NAMALWA (cell line): Measurements from ENCODE around the gene PLA2G12B.

ENCODE experiments used
- DNase-seq: peaks from one replicate; pipeline ENCODE4 v3.0.0-alpha.2; 2015; ENCODE audit warnings: low spot score

The PLA2G12B gene

GRCh38 chr10:72890086-72890485 lies 64.5 kb downstream of the PLA2G12B start:
- DNase-seq, result no peak

- no peak for DNase-seq
Measured at GRCh38 chr10:72889391-72889831, 65.2 kb downstream of the PLA2G12B start.

- DNase-seq, result no peak
Measured at GRCh38 chr10:72888151-72888638, 66.4 kb downstream of the PLA2G12B start.

- no peak for DNase-seq
Measured at GRCh38 chr10:72887043-72887442, 67.6 kb downstream of the PLA2G12B start.

GRCh38 chr10:72886621-72887020 lies 68.0 kb downstream of the PLA2G12B start:
- no peak for DNase-seq

- DNase-seq, result no peak
Measured at GRCh38 chr10:72885953-72886352, 68.7 kb downstream of the PLA2G12B start.
